Left renal cortex interstitium (tissue), 4 donors: ENCODE results near the gene SPA17. TPM values are rescaled to one million over a fixed set of nuclear protein-coding genes. Genes with fewer than 3 reads are reported as not detected.

Experiments used
- DNase-seq, 4 donors: peaks; one replicate each; pipeline ENCODE4 v3.0.0-alpha.2; 2013; ENCODE audit warnings: low read depth in 4 of 4, low spot score in 2 of 4, missing footprints in 1 of 4
- polyA plus RNA-seq, 4 donors: library from polyadenylated mRNA; unstranded; fragments of 120-200 nt; gene quantifications; one replicate each; pipeline ENCODE4 v1.2.1, GENCODE V29; 2013; ENCODE audit not compliant: insufficient read length in 4 of 4

Gene SPA17
- polyA plus RNA-seq, 4 donors = 18.3 to 24.0 (median 20.2) TPM

- no peak for DNase-seq
These were observed 45.8 kb downstream of the SPA17 start for GRCh38 chr11:124719534-124719933.

- DNase-seq = no peak
These were observed 48.5 kb downstream of the SPA17 start for GRCh38 chr11:124722176-124722575.

GRCh38 chr11:124724979-124725718, 51.4 kb downstream of the SPA17 start:
- DNase-seq = no peak

- no peak for DNase-seq
These were observed 52.0 kb downstream of the SPA17 start for GRCh38 chr11:124725719-124726105.

GRCh38 chr11:124727474-124727873, 53.8 kb downstream of the SPA17 start:
- no peak for DNase-seq

- no peak for DNase-seq
These were observed 54.4 kb downstream of the SPA17 start for GRCh38 chr11:124728134-124728533.

GRCh38 chr11:124729571-124729970, 55.9 kb downstream of the SPA17 start:
- DNase-seq = no peak

- DNase-seq = no peak
These were observed 58.5 kb downstream of the SPA17 start for GRCh38 chr11:124732230-124732629.

GRCh38 chr11:124736736-124737135, 63.0 kb downstream of the SPA17 start:
- DNase-seq = no peak

GRCh38 chr11:124737638-124738305, 64.1 kb downstream of the SPA17 start:
- DNase-seq = no peak

GRCh38 chr11:124738713-124739478, 65.2 kb downstream of the SPA17 start:
- DNase-seq = no peak

- peak in 3 of 4 donors; percentile 75 to 88 (median 88) for DNase-seq
These were observed 66.0 kb downstream of the SPA17 start, which contains the start of gene NRGN for GRCh38 chr11:124739479-124740276. TSS of gene NRGN (plus strand) at chr11:124739942. CDS start at chr11:124740085, 143 bp downstream.

- DNase-seq = no peak
These were observed 66.7 kb downstream of the SPA17 start for GRCh38 chr11:124740277-124740882.

- DNase-seq = no peak
These were observed 68.9 kb downstream of the SPA17 start for GRCh38 chr11:124742555-124742954.

GRCh38 chr11:124743050-124743449, 69.3 kb downstream of the SPA17 start:
- no peak for DNase-seq

GRCh38 chr11:124745270-124745834, 71.6 kb downstream of the SPA17 start:
- DNase-seq = no peak

- no peak for DNase-seq
These were observed 72.3 kb downstream of the SPA17 start for GRCh38 chr11:124745835-124746620.

- no peak for DNase-seq
These were observed 73.0 kb downstream of the SPA17 start for GRCh38 chr11:124746621-124747243.
